GM12878 (cell line): ENCODE measurements around the gene HOXD1. TPM values are rescaled to one million over a fixed set of nuclear protein-coding genes. Genes with fewer than 3 reads are reported as not detected.

Experiments used
- ATAC-seq: fragments of 200-7000 bp; cut with Tn5 transposase; 3 replicates; pipeline ENCODE4 v1.9.1; 2020; ENCODE audit warnings: mild to moderate bottlenecking, moderate library complexity
- BruUV-seq: library from RNA; stranded (reverse); fragments of 400-500 nt; replicated peaks from 2 replicates; lab custom pipeline; 2021; lab: Mats Ljungman, UMichigan
- CTCF ChIA-PET: fragments of 300-600 bp; sonication (Branson Sonifier 250); formaldehyde crosslinking; extraction: SDS; loops from one replicate; lab custom pipeline; 2021; ENCODE audit warnings: inconsistent platforms; lab: Yijun Ruan, JAX
- POLR2A ChIA-PET: fragments of 350-600 bp; formaldehyde crosslinking; extraction: SDS; loops from one replicate; lab custom pipeline; 2021; ENCODE audit warnings: inconsistent platforms; lab: Charles Lee
- RAD21 ChIA-PET: fragments of 300-600 bp; sonication (Branson Sonifier 250); formaldehyde crosslinking; loops from one replicate; lab custom pipeline; 2023; ENCODE audit warnings: antibody characterized with exemption; ENCODE audit not compliant: unreplicated experiment; lab: Charles Lee
- SMC1A ChIA-PET: fragments of 300-600 bp; sonication (Branson Sonifier 250); formaldehyde crosslinking; loops from one replicate; lab custom pipeline; 2023; ENCODE audit not compliant: unreplicated experiment, uncharacterized antibody; lab: Charles Lee
- DNase-seq: peaks from one replicate; pipeline ENCODE4 v3.0.0-alpha.2; 2011; ENCODE audit warnings: low read depth, low spot score
- FAIRE-seq: peaks from 3 replicates; lab custom pipeline; 2011; peaks lifted over from hg19 to GRCh38; lab: Jason Lieb, UNC
- H2AFZ ChIP-seq: 2 replicates; pipeline ENCODE4 v1.6.0; 2011; ENCODE audit warnings: low read depth, low read length, control low read depth; ENCODE audit not compliant: control insufficient read depth
- H3K27ac ChIP-seq: 2 replicates; pipeline ENCODE4 v1.5.1; 2011; ENCODE audit warnings: control low read depth; ENCODE audit not compliant: control insufficient read depth, insufficient read depth
- H3K27me3 ChIP-seq, 2 experiments: replicated peaks in 1 of 2; 2 replicates each; pipeline versions ENCODE4 v1.6.0 to v1.6.1; 2011; ENCODE audit warnings: low read length in 1 of 2; ENCODE audit not compliant: control insufficient read depth in 2 of 2, insufficient read depth in 2 of 2
- H3K36me3 ChIP-seq, 2 experiments: 2 replicates each; pipeline ENCODE4 v1.5.1; 2011; ENCODE audit warnings: low read length in 1 of 2; ENCODE audit not compliant: control insufficient read depth in 2 of 2, insufficient read depth in 2 of 2
- H3K4me1 ChIP-seq: 2 replicates; pipeline ENCODE4 v1.6.1; 2011; ENCODE audit warnings: mild to moderate bottlenecking, low read length, moderate library complexity, mixed read lengths; ENCODE audit not compliant: control insufficient read depth, insufficient read depth
- H3K4me2 ChIP-seq: 2 replicates; pipeline ENCODE4 v1.6.0; 2011; ENCODE audit warnings: control low read depth; ENCODE audit not compliant: control insufficient read depth, insufficient read depth
- H3K4me3 ChIP-seq: fragments of 200-600 bp; sonication (generic); 2 replicates; pipeline ENCODE4 v1.5.1; 2016
- H3K79me2 ChIP-seq: 2 replicates; pipeline ENCODE4 v1.6.0; 2011; ENCODE audit warnings: low read length; ENCODE audit not compliant: control insufficient read depth, insufficient read depth
- H3K9ac ChIP-seq: 2 replicates; pipeline ENCODE4 v1.8.0; 2011; ENCODE audit warnings: low read length, control low read depth, mixed read lengths; ENCODE audit not compliant: control insufficient read depth, insufficient read depth
- H3K9me3 ChIP-seq: replicated peaks from 3 replicates; pipeline ENCODE4 v1.5.1; 2011; ENCODE audit warnings: mild to moderate bottlenecking, low read length; ENCODE audit not compliant: control insufficient read depth, insufficient read depth
- H4K20me1 ChIP-seq: 2 replicates; pipeline ENCODE4 v1.6.0; 2011; ENCODE audit not compliant: control insufficient read depth, insufficient read depth
- ATF2 ChIP-seq: IDR thresholded peaks from 2 replicates; pipeline ENCODE4 v1.6.1; 2012; ENCODE audit warnings: low read length, inconsistent platforms
- ATF7 ChIP-seq: fragments of 450-650 bp; IDR thresholded peaks from 2 replicates; pipeline ENCODE4 v1.6.1; 2016; ENCODE audit warnings: low read depth, mild to moderate bottlenecking
- E2F4 ChIP-seq: IDR thresholded peaks from 2 replicates; pipeline ENCODE4 v1.6.1; 2012; ENCODE audit warnings: low read depth, low read length, improper control_type of control experiment
- EGR1 ChIP-seq, 2 experiments: IDR thresholded peaks; 1 replicate in 1 of 2; 2 replicates in 1 of 2; pipeline ENCODE4 v1.6.1; 2011 to 2012; ENCODE audit warnings: low read depth in 2 of 2, low read length in 2 of 2, borderline replicate concordance in 1 of 2, mild to moderate bottlenecking in 1 of 2, moderate library complexity in 1 of 2
- FOS ChIP-seq: IDR thresholded peaks from 3 replicates; pipeline ENCODE4 v1.6.1; 2011; ENCODE audit warnings: borderline replicate concordance; ENCODE audit not compliant: insufficient read length; ENCODE audit errors: extremely low read depth
- HCFC1 ChIP-seq: fragments of 150-350 bp; IDR thresholded peaks from 2 replicates; pipeline ENCODE4 v1.6.1; 2014; ENCODE audit warnings: low read length
- IRF3 ChIP-seq: fragments of 450-650 bp; IDR thresholded peaks from 2 replicates; pipeline ENCODE4 v1.6.1; 2014; ENCODE audit warnings: mild to moderate bottlenecking
- NR2C2 ChIP-seq: IDR thresholded peaks from 2 replicates; pipeline ENCODE4 v1.6.1; 2011; ENCODE audit warnings: borderline replicate concordance, low read depth; ENCODE audit not compliant: control insufficient read depth, insufficient read length
- POLR2AphosphoS5 ChIP-seq: IDR thresholded peaks from 2 replicates; pipeline ENCODE4 v1.6.1; 2011; ENCODE audit warnings: mild to moderate bottlenecking, low read length, inconsistent platforms
- RAD21 ChIP-seq: IDR thresholded peaks from 2 replicates; pipeline ENCODE4 v1.6.1; 2011; ENCODE audit warnings: mild to moderate bottlenecking, low read depth, low read length, moderate library complexity; ENCODE audit not compliant: insufficient read depth
- RAD51 ChIP-seq: fragments of 450-650 bp; IDR thresholded peaks from 2 replicates; pipeline ENCODE4 v1.6.1; 2016; ENCODE audit warnings: moderate library complexity, mild to moderate bottlenecking, inconsistent platforms
- RELB ChIP-seq: fragments of 450-650 bp; IDR thresholded peaks from 2 replicates; pipeline ENCODE4 v1.6.1; 2017; ENCODE audit warnings: low read depth, mild to moderate bottlenecking, moderate library complexity
- RFX5 ChIP-seq: IDR thresholded peaks from 2 replicates; pipeline ENCODE4 v1.6.1; 2011; ENCODE audit warnings: low read depth, low read length, improper control_type of control experiment
- SUZ12 ChIP-seq: fragments of 200-600 bp; sonication (generic); IDR thresholded peaks from one replicate; pipeline ENCODE4 v1.6.1; 2018; ENCODE audit warnings: antibody characterized with exemption, mild to moderate bottlenecking; ENCODE audit not compliant: unreplicated experiment
- WGBS: methylation state at CpG from one replicate; pipeline ENCODE4 v1.1.6; 2016; ENCODE audit warnings: low lambda C conversion rate; ENCODE audit not compliant: insufficient replicate concordance, insufficient coverage; ENCODE audit errors: missing lambda C conversion rate; 5-methylcytosine and 5-hydroxymethylcytosine counted together
- in situ Hi-C: fragments of 300-500 bp; cut with MboI; formaldehyde crosslinking; loops from 9 replicates; pipeline ENCODE4 v1.14.3; 2018; ENCODE audit warnings: mixed read lengths
- intact Hi-C: fragments of 100-400 bp; cut with micrococcal nuclease; formaldehyde crosslinking; loops from one replicate; pipeline ENCODE4 v1.14.2; 2022; ENCODE audit not compliant: unreplicated experiment
- polyA plus RNA-seq, 11 experiments: library from polyadenylated mRNA; depleted of rRNA in 4 of 11; unstranded in 6 of 11; stranded (reverse) in 5 of 11; fragments of >200 nt; fragmentation: Nextera tagmentation in 4 of 11; fragmentation: Illumina TruSeq in 1 of 11; extraction: Ambion mirVana in 4 of 11; extraction: Trizol in 1 of 11; gene quantifications; 1 replicate in 1 of 11; 2 replicates in 10 of 11; pipeline versions ENCODE4 v1.2.1 to v1.2.3, GENCODE V29; 2011 to 2016; ENCODE audit warnings: inconsistent platforms in 2 of 11, missing spikeins in 2 of 11, low read depth in 1 of 11
- total RNA-seq, 4 experiments: library from RNA; depleted of rRNA in 3 of 4; stranded (reverse); fragments of >200 nt in 3 of 4; fragmentation: Illumina TruSeq in 1 of 4; extraction: Trizol in 1 of 4; gene quantifications; 2 replicates each; pipeline versions ENCODE4 v1.2.1 to v1.2.3, GENCODE V29; 2013 to 2021

The HOXD1 gene
- total and polyA plus RNA-seq, 10 of the 15 experiments (the other 5 are each of a cell fraction or from before 2014, with no cell fraction given): not detected

- POLR2A ChIA-PET: no interaction called here
- TF ChIP-seq ATF2 (no peak), FOS (no peak), IRF3 (no peak), RAD51 (no peak), EGR1 (IDR thresholded peaks at IDR 0.05; ENCODE audit: borderline replicate concordance in 1 of 2, low read depth in 2 of 2, low read length in 2 of 2) (no peak), HCFC1 (no peak), RFX5 (no peak), NR2C2 (no peak), E2F4 (no peak), ATF7 (no peak), SUZ12 (no peak), RELB (no peak), POLR2AphosphoS5 (no peak), RAD21 (no peak)
- TF ChIP-seq, all 136 proteins: peak for 0
- CTCF ChIA-PET: no interaction called here
- no peak overlapping the region for H3K4me2 ChIP-seq
- H3K27ac ChIP-seq: no peak overlapping the region
- no peaks in the 10 kb centered on the region for H3K36me3 ChIP-seq
- SMC1A ChIA-PET: no interaction called here
- no peak overlapping the region for H3K9ac ChIP-seq
- peaks cover 10 to 32% of the 10 kb centered on the region in 2 experiments for H3K27me3 ChIP-seq
- no peaks in the 10 kb centered on the region for H3K79me2 ChIP-seq
- WGBS: 6% methylated on average over 12 of the region's 12 CpGs
- RAD21 ChIA-PET: no interaction called here
- H4K20me1 ChIP-seq: no peaks in the 10 kb centered on the region
- H2AFZ ChIP-seq: no peak overlapping the region
- intact Hi-C loops: no loop called here
- no TSS peak for BruUV-seq
- DNase-seq: no peak
- no peak for ATAC-seq
- H3K4me3 ChIP-seq: no peak overlapping the region
- H3K9me3 ChIP-seq: no peaks in the 10 kb centered on the region; the same call in 2 of the 3 replicates
- no peak for FAIRE-seq
- no peaks in the 10 kb centered on the region for H3K4me1 ChIP-seq
- in situ Hi-C loops: no loop called here
These were observed 10.9 kb upstream of the HOXD1 start for GRCh38 chr2:176177580-176178037.
